Mesodermal cell (in vitro differentiated cells): ENCODE measurements around the gene TYR.
"Not testable (repeated sequence)": the region's sequence is repeated elsewhere in the genome, so short reads cannot be mapped to it uniquely, and the experiment has no call there.

Source experiments
- H3K27ac ChIP-seq: 2 replicates; pipeline ENCODE4 v1.7.0; 2013; ENCODE audit warnings: mild to moderate bottlenecking, low read depth, low read length, moderate library complexity; ENCODE audit not compliant: severe bottlenecking
- H3K36me3 ChIP-seq: 2 replicates; pipeline ENCODE4 v1.7.1; 2013; ENCODE audit warnings: mild to moderate bottlenecking, low read length, moderate library complexity; ENCODE audit not compliant: control insufficient read depth, insufficient read depth
- H3K4me1 ChIP-seq: one replicate; pipeline ENCODE4 v1.7.1; 2013; ENCODE audit warnings: mild to moderate bottlenecking, low read length; ENCODE audit not compliant: insufficient read depth, control insufficient read depth, poor library complexity, severe bottlenecking
- H3K4me3 ChIP-seq: 2 replicates; pipeline ENCODE4 v1.7.0; 2013; ENCODE audit warnings: low read length, control low read depth, mild to moderate bottlenecking; ENCODE audit not compliant: insufficient read depth, poor library complexity, severe bottlenecking; ENCODE audit errors: extremely low read depth
- H3K9me3 ChIP-seq: 2 replicates; pipeline ENCODE4 v1.7.1; 2013; ENCODE audit warnings: mild to moderate bottlenecking, low read length, moderate library complexity; ENCODE audit not compliant: control insufficient read depth
- WGBS, 2 experiments: methylation state at CpG; one replicate each; pipeline ENCODE4 v1.1.5; 2013; ENCODE audit warnings: missing lambda C conversion rate in 2 of 2; ENCODE audit not compliant: insufficient coverage in 2 of 2; 5-methylcytosine and 5-hydroxymethylcytosine counted together

The TYR gene

GRCh38 chr11:89184021-89184420 is 6.3 kb downstream of the TYR start:
- Histone ChIP-seq H3K36me3 (no peaks in the 10 kb centered on the region), H3K9me3 (no peaks in the 10 kb centered on the region), H3K4me3 (no peak overlapping the region), H3K4me1 (no peaks in the 10 kb centered on the region), H3K27ac (no peak overlapping the region)
- WGBS, 2 experiments: no CpG with 5 or more reads among the region's 3 CpGs

GRCh38 chr11:89189776-89190175 is 12.1 kb downstream of the TYR start:
- no peaks in the 10 kb centered on the region for H3K4me1 ChIP-seq
- no peaks in the 10 kb centered on the region for H3K9me3 ChIP-seq
- H3K4me3 ChIP-seq: no peak overlapping the region
- no CpG with 5 or more reads among the region's 2 CpGs for WGBS, 2 experiments
- H3K36me3 ChIP-seq: no peaks in the 10 kb centered on the region
- H3K27ac ChIP-seq: no peak overlapping the region

GRCh38 chr11:89201138-89201537 is 23.5 kb downstream of the TYR start:
- no peaks in the 10 kb centered on the region for H3K9me3 ChIP-seq
- WGBS, 2 experiments: no CpG with 5 or more reads among the region's 1 CpG
- H3K36me3 ChIP-seq: no peaks in the 10 kb centered on the region
- H3K4me1 ChIP-seq: no peaks in the 10 kb centered on the region
- no peak overlapping the region for H3K4me3 ChIP-seq
- no peak overlapping the region for H3K27ac ChIP-seq

- Histone ChIP-seq H3K27ac (no peak overlapping the region), H3K9me3 (no peaks in the 10 kb centered on the region), H3K4me3 (no peak overlapping the region), H3K4me1 (no peaks in the 10 kb centered on the region), H3K36me3 (no peaks in the 10 kb centered on the region)
Observed at GRCh38 chr11:89203814-89204213, 26.1 kb downstream of the TYR start.

- Histone ChIP-seq H3K4me1 (no peaks in the 10 kb centered on the region), H3K27ac (no peak overlapping the region), H3K36me3 (no peaks in the 10 kb centered on the region), H3K4me3 (no peak overlapping the region), H3K9me3 (no peaks in the 10 kb centered on the region)
Observed at GRCh38 chr11:89205378-89205777, 27.7 kb downstream of the TYR start.

GRCh38 chr11:89220684-89221339 is 43.1 kb downstream of the TYR start:
- WGBS, 2 experiments: no CpG with 5 or more reads among the region's 8 CpGs
- no peaks in the 10 kb centered on the region for H3K9me3 ChIP-seq
- H3K4me3 ChIP-seq: no peak overlapping the region
- no peaks in the 10 kb centered on the region for H3K36me3 ChIP-seq
- no peaks in the 10 kb centered on the region for H3K4me1 ChIP-seq
- no peak overlapping the region for H3K27ac ChIP-seq

GRCh38 chr11:89235083-89235482 is 57.4 kb downstream of the TYR start:
- Histone ChIP-seq H3K36me3 (no peaks in the 10 kb centered on the region), H3K9me3 (no peaks in the 10 kb centered on the region), H3K27ac (no peak overlapping the region), H3K4me3 (no peak overlapping the region), H3K4me1 (no peaks in the 10 kb centered on the region)
- WGBS, 2 experiments: no CpG with 5 or more reads among the region's 1 CpG

GRCh38 chr11:89235976-89236375 is 58.3 kb downstream of the TYR start:
- no peaks in the 10 kb centered on the region for H3K36me3 ChIP-seq
- H3K4me3 ChIP-seq: no peak overlapping the region
- no peak overlapping the region for H3K27ac ChIP-seq
- H3K9me3 ChIP-seq: no peaks in the 10 kb centered on the region
- H3K4me1 ChIP-seq: no peaks in the 10 kb centered on the region
- WGBS, 2 experiments: 80 to 90% methylated on average over 1 to 2 of the region's 5 CpGs

- H3K9me3 ChIP-seq, H3K36me3 ChIP-seq, H3K27ac ChIP-seq, H3K4me3 ChIP-seq, H3K4me1 ChIP-seq: not testable (repeated sequence)
- no CpG with 5 or more reads among the region's 4 CpGs for WGBS, 2 experiments
Observed at GRCh38 chr11:89247007-89247406, 69.3 kb downstream of the TYR start.

DNA sequence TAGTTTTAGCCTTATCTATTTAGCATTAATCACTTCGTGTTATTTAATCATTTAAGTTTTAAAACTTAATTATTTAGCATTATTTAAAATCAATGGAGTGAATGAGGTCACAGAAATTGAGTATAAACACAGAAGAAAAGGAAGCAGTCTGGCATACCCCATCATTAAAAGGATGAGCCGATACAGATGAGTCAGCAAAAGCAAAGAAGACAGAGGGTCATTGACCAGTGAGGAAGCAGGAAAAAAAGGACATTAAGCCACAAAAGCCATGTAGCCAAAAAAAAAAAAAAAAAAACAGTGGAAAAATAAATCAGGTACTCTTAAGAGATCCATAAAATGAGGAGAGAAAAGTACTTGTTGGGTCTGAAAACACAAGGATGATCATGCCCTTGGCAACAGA is 71.5 kb downstream of the TYR start:
- Histone ChIP-seq H3K27ac (no peak overlapping the region), H3K36me3 (no peaks in the 10 kb centered on the region), H3K4me3 (no peak overlapping the region), H3K9me3 (no peaks in the 10 kb centered on the region), H3K4me1 (no peaks in the 10 kb centered on the region)
- no CpG with 5 or more reads among the region's 2 CpGs for WGBS, 2 experiments

GRCh38 chr11:89261483-89261882 is 83.8 kb downstream of the TYR start:
- whole genome bisulfite sequencing, 2 experiments: no CpG with 5 or more reads among the region's 1 CpG
- H3K4me3 ChIP-seq: not testable (repeated sequence)

More at GRCh38 chr11:89261483-89261882, 83.8 kb downstream of the TYR start:
- not testable (repeated sequence) for H3K36me3 ChIP-seq, H3K27ac ChIP-seq, H3K4me1 ChIP-seq, H3K9me3 ChIP-seq
